GM18502 (cell line): ENCODE measurements around the gene OPRM1.
A peak's percentile ranks its signal among the peaks of the same experiment; 100 is the strongest.
"Not testable (repeated sequence)": the region's sequence is repeated elsewhere in the genome, so short reads cannot be mapped to it uniquely, and the experiment has no call there.

Source experiments
- ATAC-seq: cut with Tn5 transposase; IDR thresholded peaks from one replicate; pipeline ENCODE4 v1.9.1; 2021; ENCODE audit warnings: mild to moderate bottlenecking; ENCODE audit not compliant: unreplicated experiment, poor library complexity

The OPRM1 gene

DNA sequence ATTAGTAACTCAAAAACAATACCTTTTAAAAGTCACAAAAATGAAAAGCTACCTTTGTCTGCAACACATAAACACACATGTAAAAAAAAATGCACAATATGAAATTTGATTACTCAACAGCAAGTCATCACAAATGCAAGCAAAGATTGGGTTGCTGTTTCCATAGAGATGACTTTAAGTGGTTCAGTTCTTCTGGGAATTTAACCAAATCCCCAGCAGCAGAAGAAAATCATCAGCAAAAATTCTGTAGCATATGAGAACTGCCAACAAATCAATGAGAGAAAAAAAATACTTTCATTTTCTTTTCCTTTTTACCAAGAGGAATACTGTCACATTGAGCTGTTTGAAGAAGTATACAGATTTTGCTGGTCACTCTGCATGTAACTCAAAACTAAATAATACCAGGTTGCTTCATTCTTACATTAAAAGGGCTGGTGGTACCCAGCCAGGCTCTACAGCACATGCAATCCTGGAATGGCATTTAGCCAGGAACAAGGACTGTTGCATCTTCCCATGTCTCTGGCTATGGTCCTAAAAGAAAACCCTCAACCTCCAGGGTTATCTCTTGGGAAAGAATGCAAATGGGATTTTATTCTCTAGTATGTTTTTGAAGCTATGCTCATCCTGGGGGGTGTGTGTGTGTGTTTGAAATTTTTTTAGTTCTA is 158.3 kb downstream of the OPRM1 start:
- ATAC-seq: no peak

DNA sequence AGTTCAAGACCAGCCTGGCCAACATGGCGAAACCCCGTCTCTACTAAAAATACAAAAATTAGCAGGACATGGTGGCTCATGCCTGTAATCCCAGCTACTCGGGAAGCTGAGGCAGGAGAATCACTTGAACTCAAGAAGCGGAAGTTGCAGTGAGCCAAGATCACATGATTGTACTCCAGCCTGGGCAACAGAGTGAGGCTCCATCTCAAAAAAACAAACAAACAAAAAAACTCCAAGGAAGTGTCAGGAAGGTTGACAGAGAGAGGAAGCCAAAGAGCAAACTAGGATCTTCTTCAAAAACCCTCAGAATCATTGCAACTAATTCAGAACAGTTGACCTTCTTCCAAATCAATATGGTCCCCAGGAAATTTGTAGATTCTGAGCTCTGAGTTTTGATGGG is 162.6 kb downstream of the OPRM1 start:
- ATAC-seq: not testable (repeated sequence)

DNA sequence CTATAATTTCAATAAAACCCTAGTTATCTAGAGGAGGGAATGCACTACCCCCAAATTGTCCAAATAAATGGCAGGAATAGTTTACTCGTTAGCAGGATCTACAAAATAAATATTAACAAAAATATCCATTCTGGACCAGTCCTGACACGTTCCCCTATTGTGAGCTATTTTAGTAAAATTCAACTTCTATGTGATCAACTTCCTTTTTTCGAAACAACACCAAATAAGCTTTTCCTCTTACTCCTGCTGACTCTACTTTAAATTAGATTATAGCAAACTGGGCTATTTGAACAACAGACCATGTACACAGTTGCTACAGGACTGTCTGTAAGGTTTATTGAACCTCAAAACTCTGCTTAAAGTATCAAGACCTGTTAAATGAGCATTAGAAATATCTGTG is 163.3 kb downstream of the OPRM1 start:
- no peak for ATAC-seq

DNA sequence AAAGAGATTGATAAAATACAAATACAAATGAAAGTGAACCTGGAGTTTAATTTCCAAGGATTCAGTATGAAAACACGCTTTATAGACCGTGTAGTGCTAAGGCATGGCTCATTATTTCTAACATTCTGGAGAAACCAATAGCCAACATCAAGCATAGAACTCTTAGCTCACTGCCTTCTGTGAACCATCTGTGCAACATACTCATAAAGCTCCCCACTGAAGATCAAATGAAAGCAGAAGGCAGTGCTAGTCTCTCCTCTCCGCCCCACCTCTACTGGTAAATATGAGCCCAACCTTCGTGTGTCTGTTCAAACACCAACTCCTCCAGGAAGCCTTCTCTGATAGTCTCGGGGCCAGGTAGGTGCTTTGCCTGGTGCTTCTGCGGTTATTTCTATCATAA is 163.9 kb downstream of the OPRM1 start:
- ATAC-seq: no peak

DNA sequence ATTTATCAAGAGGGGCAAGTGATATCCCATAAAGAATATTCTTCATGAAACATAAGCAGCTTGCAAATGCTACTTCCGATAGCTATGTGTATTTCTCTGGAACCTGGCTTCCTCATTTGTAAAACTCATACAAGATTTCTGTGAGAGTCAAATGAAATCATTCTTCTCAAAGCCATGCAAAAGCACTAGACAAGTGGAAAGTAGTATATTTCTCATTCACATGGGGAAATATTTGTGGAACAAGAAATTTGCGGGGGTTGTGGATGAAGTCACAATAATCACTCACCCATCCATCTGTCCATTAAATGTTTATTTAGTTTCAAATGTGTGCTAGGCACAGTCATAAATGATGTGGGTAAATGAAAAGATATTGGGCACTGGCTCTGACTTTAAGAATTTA is 167.1 kb downstream of the OPRM1 start:
- ATAC-seq: no peak

DNA sequence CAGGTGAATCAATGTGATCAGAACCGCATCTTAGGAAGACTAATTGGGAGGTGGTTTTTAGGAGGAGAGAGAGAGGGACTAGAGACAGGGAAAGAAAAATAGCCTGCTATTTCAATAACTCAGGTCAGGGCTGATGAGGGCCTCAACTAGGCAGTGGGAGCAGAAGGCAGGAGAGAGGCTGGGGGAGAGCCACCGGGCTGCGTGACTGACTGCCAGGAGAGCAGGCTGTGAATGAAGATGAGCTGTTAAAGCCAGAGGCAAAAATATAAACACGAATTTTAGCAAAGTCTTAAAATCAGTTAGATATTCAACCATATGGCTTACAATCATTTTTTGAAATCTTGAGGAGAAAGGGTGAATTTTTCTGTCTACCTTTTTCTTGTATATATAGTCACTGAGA is 168.0 kb downstream of the OPRM1 start:
- ATAC-seq: no peak

DNA sequence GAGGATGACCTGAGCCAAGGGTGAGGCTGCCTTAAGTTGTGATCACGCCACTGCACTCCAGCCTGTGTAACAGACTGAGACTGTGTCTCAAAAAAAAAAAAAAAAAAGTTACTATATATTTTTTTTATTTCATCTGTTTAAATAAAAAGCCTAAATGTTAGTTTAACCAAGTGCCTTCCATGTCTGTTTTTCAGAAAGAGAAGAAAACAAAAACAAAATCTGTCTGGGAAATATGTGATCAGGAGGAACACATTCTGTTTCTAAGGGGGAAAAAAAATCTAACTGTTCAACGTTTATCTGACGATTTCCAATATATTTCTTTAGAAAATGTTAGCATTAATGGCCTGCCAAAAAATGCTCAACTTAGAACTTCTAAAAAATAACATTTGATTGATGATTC is 170.5 kb downstream of the OPRM1 start:
- no peak for ATAC-seq

DNA sequence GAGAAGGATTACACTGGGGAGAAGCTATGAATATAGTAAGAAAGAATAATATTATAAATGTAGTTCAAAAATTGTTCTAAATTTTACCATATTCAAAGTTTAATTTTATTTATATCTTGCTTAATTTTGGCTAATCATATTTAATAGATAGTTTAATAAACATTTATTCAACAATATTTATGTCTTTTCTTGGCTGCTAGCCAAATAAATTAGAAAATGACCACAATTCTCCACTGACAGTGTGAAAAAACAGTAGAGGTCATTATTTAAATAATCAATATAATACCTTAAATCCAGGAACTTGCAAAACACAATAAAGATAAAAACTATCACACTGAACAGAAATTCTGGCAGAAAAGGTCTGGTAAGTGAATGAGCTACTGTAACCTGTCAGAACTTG is 171.6 kb downstream of the OPRM1 start:
- no peak for ATAC-seq

DNA sequence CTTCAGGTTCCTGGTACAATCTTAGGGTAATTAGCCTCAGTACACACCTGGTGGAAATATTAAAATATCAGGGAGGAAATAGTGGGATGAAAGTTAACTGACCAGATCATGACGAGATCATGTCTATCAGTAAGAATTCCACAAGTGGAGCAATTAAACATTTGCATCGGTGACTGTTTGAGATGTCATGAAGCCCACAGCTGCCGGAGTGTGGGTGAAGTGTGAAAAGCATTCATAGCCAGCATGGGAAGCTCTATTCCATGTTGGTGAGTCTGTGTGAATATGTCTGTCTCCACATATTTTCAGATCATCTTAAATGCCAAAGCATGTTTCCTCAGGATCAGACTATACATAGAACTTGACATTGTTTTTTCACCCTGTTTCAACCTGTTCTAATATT is 174.7 kb downstream of the OPRM1 start:
- no peak for ATAC-seq

DNA sequence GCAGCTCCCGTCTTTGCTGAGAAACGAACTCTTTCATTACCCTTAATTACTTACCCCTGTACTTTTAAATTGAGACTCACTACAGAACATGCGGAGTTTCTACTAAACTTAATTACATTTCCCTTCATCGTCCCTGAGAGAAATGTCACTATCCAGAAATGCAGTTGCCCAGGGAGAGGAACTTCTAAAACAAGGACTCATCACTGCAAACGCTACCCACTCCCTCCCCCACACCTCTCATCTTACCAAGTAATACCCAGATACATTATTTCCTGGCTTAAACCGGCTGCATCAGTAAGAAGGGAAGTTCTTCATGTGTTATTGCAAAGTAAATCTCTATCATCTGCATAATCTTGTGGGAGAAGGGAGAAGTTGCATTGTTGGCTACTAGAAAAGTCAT is 179.3 kb downstream of the OPRM1 start:
- ATAC-seq: no peak

DNA sequence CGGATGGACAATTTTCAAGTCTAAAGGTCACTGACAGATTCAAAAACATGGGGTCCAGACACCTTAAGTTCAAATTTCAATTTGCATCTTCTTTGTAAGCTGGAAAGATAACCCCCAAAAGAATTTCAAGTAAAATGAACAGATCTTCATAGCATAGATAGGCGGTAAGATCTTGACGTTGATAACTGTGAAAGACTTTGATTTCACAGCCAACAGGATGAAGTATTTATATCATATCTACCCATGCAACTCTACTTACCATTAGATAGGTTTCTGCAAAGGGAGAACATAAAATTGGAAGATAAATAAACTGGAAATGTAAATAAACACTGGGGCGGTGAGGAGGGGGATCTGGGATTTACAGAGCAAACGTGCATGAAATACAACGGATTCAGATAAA is 179.7 kb downstream of the OPRM1 start:
- no peak for ATAC-seq

DNA sequence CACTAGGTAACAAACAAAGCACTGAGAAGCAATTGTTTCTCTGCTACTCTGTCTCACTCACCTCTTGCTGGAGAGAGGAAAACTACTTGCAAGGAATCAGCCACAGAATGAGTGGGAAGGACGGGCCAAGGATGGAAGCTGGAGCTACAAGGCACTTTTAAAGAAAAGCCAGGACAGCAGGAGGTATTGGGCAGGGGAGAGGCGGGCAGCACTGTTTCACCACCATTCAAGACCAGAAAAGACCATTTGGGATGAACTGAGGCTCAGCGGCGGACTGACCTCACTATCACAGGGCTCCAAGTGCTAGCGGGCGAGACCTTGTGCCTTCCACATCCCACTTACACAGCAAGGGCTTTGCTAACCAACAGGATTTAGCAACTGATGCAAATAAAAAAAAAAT is 180.2 kb downstream of the OPRM1 start:
- no peak for ATAC-seq

DNA sequence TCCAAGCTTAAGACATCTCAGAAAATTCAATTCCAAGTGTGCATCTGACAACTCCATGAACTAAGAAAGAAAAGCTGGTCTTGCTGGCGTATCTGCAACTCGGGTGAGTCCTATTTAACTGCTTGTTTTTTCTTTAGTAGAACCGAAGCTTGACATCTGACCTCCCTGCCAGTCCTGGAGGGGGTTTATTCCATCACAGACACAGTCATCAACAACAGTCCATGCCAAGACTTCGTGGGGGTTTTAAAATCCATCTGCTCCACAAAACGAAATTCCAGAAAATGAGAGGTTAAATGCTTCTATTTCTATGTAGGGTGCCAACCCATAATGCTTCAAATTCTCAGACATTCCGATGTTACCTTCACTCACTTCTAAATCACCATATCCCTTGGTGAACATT is 183.7 kb downstream of the OPRM1 start:
- no peak for ATAC-seq

DNA sequence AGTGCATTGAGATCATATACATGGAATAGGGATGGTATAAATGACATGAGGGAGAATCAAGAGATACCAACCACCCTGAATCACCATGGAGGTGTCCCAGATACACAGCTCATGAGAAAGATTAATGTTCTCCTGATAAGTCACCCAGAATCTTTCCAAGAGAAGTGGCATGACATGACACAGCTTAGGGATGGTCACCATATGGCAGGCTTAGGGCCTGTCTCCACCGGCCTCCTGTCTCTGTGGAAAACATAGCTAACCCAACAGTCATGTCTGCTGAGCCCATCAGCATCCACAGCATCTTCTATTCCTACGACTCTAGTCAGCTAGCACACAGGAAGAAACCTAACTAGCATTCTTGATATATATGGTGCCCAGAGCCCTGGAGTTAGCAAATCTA is 184.3 kb downstream of the OPRM1 start:
- ATAC-seq: no peak

DNA sequence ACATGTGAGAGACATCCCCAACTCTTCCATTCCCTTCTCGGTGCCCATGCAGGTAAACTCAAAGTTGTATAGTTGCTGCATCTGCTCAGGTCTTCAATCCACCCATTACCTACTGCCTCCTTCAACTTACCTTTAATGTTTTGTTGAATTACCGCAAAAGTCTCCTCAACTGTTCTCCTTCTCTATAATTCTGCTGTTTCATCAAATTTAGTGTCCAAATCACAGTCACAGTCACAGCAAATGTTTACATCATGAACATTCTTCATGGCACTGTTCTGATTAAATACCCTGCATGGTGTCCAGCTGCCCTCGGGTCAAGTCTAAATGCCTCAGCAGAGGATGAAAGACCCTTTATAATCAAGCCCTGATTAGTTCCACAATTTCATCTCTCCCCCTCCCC is 187.4 kb downstream of the OPRM1 start:
- no peak for ATAC-seq

DNA sequence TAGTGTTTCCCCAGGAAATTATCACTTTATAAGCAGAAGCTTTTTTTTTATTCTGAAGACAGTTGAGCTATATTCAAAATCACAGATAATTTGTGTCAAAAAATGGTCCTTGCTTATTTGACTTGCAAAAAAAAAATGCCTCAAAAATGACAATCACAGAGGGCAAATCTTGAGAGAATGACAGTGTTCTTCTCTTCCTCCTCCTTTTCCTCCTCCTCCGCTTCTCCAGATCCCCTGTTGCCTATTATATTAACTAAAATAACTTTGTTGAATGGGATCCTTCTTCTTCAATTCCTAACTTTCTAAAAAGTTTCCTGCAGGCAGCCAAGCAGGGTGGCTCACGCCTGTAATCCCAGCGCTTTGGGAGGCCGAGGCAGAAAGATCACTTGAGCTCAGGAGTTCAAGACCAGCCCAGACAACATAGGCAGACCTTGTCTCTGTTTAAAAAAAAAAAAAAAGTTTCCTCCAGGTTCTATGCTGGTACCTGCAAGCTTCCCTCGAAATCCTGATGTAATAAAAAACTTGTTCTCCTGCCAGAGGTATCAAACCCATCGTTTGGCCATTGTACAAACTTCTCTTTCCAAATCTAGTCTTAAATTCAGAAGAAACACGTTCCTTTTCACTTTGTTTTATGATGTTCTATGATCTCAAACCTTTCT is 189.0 kb downstream of the OPRM1 start:
- ATAC-seq: no peak

DNA sequence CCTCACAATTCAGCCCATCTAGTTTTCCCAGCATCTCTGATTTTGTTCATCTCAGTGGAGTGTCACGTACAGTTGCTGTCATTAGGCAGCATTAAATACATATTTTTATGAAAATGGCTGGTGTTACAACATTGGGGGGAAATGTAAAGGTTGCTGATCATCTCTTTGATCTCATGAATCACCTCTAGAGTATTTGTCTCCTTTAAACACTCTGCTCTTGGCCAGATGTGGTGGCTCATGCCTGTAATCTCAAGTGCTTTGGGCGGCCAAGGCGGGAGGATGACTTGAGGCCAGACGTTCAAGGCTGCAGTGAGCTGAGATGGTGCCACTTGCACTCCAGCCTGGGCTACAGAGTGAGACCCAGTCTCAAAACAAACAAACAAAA is 189.5 kb downstream of the OPRM1 start:
- ATAC-seq: no peak

DNA sequence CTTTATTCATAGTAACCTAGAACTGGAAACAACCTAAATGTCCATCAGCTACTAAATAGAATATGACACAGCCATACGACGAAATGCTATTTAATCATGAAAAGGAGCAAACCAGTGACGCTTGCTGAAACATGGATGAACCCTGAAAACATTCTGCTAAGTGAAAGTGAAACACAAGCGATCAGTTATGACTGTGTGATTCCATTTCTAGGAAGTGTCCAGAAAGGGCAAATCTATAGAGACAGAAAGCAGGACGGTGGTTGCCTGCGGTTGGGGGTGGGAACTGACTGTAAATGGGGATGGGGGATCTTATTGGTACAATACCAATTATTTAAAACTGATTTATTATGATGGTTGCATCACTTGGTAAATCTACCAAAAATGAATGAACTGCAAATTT is 190.7 kb downstream of the OPRM1 start:
- peak; percentile 79 for ATAC-seq

DNA sequence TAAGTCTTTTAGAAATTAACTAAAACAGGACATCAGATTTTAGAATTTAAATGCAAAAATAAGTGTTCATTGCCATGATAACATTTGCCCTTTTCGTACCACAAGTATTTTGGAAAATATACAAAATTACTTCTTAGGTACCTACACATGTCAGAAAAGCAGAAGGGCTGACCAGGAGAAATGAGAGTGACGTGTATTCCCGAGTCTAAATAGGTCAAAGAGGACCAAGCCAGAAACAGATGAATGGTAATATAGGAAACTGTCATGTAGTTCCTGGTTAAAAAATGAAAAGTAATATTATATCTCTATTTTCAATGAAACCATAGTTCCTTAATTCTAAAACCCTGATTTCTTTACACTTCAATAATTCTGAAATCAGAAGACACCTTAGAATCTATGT is 191.4 kb downstream of the OPRM1 start:
- no peak for ATAC-seq

DNA sequence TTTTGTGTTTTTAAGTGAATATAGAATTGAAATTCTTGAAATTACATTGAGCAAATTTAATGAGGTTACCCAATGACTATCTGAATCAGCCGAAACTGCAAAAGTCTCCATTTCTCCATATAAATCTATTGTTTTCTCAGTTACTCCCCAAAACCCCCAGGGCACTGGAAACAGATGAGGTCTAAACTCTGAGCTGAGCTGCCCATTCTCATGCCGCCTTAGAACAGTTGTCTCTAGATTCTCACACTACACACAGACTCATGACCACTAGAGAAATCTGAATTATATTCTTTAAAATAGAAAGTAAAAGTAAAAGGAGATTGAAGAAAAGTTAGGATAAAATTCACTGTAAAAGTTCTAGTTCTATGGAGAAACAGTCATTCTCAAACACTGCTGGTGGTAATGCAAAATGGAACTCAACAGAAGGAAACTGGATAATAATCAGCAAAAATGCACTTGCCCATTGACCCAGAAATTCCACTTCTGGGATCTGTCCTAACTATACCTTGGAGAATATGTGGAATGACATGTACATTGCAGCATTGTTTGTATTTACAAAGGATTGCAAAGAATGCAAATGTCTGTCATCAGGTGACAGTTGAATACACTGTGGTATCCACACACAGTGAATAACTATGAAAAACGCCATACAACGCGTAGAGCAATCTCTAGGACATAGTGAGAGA is 192.0 kb downstream of the OPRM1 start:
- no peak for ATAC-seq

DNA sequence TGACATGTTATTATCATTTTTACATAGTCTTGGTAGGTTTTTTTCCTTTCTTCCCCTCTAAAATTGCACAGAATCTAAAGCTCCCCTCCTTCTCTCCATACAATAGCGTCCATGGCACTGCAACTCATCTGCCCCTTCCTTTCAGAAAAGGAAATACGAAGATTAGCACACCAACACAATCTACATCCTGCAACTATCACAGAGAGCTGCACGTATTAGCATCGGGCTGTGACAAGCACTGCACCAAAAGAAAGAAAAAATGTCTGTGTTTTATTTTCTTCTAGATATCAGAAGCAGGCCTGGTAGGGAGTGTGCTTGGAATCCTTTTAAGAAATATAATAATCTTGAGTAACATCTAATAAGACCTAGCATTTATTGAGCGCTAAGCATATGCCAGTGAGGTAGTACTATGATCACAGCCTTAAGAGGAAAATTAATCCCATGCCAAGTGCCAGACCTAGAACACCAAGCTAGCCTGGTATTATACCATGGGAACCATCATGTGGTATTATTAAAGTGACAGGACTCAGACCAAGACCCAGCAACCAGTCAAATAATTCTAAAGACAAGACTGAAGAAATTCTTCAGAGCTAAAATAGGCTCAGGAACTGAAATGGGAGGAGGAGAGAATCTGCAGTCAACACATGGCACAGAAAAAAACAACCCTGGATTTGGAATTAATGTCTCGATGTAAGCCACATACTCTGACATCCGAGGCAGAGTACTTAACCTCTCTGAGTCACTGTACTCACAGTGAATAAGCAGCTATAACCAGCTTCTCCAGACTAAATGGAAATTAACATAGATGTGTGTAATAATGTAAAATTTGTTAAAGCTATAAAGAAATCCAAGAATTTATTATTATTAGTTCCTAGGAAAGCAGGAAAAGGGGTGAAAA is 193.2 kb downstream of the OPRM1 start:
- ATAC-seq: no peak
